ENCODE measurements around the gene LSMEM2.
"Not testable (repeated sequence)": the region's sequence is repeated elsewhere in the genome, so short reads cannot be mapped to it uniquely, and the experiment has no call there.

Gene LSMEM2

GRCh38 chr3:50264383-50264963, 14.4 kb upstream of the LSMEM2 start:
- no peak for DNase-seq (ENCODE audit: extremely low read depth in 1 of 2, low read depth in 1 of 2)

GRCh38 chr3:50264964-50265485, 13.9 kb upstream of the LSMEM2 start:
- DNase-seq (ENCODE audit: extremely low read depth in 1 of 2, low read depth in 1 of 2) = no peak

GRCh38 chr3:50265571-50265970, 13.3 kb upstream of the LSMEM2 start:
- no peak for DNase-seq (ENCODE audit: extremely low read depth in 1 of 2, low read depth in 1 of 2)

- no peak for DNase-seq (ENCODE audit: extremely low read depth in 1 of 2, low read depth in 1 of 2)
Observed at GRCh38 chr3:50266017-50266416, 12.9 kb upstream of the LSMEM2 start.

DNA sequence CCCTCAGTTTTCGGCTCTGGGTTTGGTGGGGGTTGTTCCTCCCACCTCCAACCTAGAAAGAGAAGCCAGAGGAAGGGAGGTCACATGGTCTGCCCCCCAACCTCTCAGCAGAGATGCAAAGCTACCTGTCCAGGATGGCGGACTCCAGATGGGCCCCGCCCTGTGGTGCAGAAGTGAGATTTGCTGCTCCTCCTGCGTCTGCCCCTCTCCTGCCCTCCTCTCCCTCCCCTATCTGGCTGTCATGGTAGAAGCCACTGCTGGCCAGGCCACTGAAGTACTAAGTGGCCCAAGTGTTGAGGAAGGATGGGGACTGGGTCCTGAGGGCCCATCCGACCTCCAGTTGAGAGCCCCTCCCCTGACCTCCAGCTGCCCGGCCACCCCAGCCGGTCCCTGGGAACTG, 12.1 kb upstream of the LSMEM2 start:
- no peak for DNase-seq (ENCODE audit: extremely low read depth in 1 of 2, low read depth in 1 of 2)

DNA sequence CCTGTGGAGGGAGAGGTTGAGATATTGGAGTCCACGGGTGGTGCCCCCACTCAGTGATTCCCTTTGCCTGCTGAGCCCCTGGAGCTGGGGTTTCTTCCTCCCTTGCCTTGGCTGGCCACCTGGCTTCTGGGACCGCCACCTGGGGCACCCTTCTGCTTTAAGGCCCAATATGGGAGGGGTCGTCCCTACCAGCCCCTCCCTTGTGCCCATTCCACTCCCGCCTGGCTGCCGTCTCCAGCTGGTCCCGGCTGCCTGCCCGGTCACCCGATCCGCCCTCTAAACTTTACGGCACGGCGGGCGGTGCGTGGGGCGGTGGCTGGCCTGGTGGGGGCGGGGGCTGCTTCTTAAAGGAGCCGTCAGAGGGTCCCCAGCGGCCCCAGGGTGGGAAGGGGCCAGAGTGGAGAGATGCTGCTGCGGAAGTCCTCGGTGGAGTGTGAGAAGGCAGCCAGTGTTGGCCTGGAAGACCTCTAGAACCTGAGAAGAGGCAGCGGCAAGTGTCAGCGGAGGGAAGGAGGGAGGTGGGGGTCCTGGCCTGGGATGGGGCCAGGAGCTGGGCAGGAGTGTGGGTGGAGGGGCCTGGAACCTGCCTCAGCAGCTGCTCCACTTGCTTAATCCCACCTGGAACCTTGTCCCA, 11.5 kb upstream of the LSMEM2 start:
- no peak for DNase-seq (ENCODE audit: extremely low read depth in 1 of 2, low read depth in 1 of 2)

- DNase-seq (ENCODE audit: extremely low read depth in 1 of 2, low read depth in 1 of 2) = no peak
Observed at GRCh38 chr3:50268276-50268675, 10.6 kb upstream of the LSMEM2 start.

- no peak for DNase-seq (ENCODE audit: extremely low read depth in 1 of 2, low read depth in 1 of 2)
Observed at GRCh38 chr3:50268703-50269451, 10.0 kb upstream of the LSMEM2 start, which contains the start of gene SEMA3B. Gene SEMA3B (plus strand): TSS chr3:50269147. CDS start chr3:50269241, 94 bp downstream.

DNA sequence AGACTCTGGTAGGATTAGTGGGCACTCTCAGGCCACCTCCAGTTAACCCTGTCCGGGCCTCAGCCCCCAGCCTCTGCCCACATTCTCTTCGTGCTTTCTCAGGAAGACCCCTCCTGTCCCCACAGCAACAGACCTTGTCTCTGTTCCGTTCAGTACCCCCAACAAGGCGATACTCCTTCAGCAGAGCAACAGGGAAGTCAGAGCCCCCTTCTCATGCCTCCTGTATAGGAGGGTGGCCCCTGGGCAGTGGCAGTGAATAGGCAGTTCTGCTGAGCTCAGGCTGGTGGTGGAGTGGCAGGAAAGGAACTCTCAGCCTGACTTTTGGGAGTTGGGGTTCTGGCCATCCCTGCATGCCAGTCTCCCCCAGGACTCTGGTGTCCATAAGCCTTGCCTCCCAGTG, 9.4 kb upstream of the LSMEM2 start:
- DNase-seq (ENCODE audit: extremely low read depth in 1 of 2, low read depth in 1 of 2) = no peak

DNA sequence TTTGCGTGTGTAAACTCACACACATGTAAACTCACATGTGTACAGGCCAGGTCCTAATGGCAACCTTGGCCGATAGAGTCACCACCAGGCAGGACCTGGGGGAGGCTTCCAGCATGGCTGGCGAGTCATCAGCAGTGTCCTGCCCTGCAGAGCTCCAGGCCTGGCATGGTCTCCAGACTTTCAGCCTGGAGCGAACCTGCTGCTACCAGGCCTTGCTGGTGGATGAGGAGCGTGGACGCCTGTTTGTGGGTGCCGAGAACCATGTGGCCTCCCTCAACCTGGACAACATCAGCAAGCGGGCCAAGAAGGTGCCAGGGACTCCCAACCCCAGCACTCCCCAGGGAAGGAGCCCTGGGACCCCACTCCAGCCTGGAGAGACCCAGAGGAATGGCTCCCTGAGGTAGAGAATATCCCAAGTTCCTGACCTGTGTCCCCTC, 8.9 kb upstream of the LSMEM2 start:
- DNase-seq (ENCODE audit: extremely low read depth in 1 of 2, low read depth in 1 of 2) = no peak

DNA sequence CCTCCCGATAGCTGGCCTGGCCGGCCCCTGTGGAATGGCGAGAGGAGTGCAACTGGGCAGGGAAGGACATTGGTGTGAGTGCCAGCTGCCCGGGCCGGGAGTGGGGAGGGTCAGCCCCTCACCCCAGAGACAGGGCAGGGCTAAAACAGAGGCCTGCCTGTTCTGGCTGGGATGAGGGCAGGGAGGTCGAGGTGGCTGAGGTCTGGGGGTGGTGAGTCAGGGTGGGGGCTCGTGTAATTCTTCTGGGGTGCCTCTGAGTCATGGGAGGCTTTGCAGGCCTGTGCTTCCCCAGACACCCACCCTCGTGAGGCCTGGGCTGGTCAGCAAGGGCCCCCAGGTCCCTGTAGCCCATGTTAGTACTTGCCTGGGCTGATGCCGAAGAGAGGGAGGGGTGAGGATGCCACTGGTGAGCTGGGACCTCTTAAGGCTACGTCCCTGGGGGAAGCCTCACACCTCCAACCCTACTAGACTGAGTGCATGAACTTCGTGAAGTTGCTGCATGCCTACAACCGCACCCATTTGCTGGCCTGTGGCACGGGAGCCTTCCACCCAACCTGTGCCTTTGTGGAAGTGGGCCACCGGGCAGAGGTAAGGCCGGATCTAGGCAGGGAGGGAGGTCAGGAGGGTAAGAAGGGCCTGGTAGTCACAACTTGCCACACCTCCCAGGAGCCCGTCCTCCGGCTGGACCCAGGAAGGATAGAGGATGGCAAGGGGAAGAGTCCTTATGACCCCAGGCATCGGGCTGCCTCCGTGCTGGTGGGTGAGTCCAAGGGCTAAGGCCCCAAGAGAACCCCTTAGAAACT, 8.3 kb upstream of the LSMEM2 start:
- no peak for DNase-seq (ENCODE audit: extremely low read depth in 1 of 2, low read depth in 1 of 2)

- no peak for DNase-seq (ENCODE audit: extremely low read depth in 1 of 2, low read depth in 1 of 2)
Observed at GRCh38 chr3:50271314-50271936, 7.5 kb upstream of the LSMEM2 start.

GRCh38 chr3:50272538-50272910, 6.4 kb upstream of the LSMEM2 start:
- DNase-seq (ENCODE audit: extremely low read depth in 1 of 2, low read depth in 1 of 2) = not testable (repeated sequence)

DNA sequence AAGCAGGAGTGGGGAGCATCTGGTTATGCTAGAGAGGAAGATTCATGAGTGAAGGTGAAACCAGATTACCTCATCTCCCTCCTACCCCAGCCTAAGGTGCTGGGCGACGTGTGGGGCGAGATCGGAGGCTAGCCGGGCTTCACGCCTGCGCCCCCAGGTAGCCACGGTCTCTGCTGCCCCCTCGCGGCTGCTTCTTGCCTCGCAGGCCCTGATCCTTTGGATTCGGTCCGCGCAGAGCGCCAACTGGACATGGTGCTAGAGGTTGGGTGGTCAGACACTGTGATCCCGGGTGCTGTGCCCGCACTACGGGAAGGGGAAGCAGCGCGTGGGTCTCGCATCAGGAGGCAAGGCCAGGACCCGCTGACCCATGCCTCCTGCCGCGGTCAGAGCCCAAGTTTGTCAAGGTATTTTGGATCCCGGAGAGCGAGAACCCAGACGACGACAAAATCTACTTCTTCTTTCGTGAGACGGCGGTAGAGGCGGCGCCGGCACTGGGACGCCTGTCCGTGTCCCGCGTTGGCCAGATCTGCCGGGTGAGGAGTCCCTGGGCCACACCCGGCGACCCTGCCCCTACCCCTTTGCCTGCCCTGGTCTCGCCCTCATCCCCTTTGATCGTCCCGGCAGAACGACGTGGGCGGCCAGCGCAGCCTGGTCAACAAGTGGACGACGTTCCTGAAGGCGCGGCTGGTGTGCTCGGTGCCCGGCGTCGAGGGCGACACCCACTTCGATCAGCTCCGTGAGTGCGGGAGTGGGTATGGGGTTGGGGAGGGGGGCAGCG, 5.8 kb upstream of the LSMEM2 start:
- DNase-seq (ENCODE audit: extremely low read depth in 1 of 2, low read depth in 1 of 2) = peak; percentile 75 to 78

- no peak for DNase-seq (ENCODE audit: extremely low read depth in 1 of 2, low read depth in 1 of 2)
Observed at GRCh38 chr3:50273689-50274065, 5.2 kb upstream of the LSMEM2 start.

- peak in 1 of 2 donors; percentile 70 for DNase-seq (ENCODE audit: extremely low read depth in 1 of 2, low read depth in 1 of 2)
Observed at GRCh38 chr3:50274371-50275104, 4.3 kb upstream of the LSMEM2 start.

DNA sequence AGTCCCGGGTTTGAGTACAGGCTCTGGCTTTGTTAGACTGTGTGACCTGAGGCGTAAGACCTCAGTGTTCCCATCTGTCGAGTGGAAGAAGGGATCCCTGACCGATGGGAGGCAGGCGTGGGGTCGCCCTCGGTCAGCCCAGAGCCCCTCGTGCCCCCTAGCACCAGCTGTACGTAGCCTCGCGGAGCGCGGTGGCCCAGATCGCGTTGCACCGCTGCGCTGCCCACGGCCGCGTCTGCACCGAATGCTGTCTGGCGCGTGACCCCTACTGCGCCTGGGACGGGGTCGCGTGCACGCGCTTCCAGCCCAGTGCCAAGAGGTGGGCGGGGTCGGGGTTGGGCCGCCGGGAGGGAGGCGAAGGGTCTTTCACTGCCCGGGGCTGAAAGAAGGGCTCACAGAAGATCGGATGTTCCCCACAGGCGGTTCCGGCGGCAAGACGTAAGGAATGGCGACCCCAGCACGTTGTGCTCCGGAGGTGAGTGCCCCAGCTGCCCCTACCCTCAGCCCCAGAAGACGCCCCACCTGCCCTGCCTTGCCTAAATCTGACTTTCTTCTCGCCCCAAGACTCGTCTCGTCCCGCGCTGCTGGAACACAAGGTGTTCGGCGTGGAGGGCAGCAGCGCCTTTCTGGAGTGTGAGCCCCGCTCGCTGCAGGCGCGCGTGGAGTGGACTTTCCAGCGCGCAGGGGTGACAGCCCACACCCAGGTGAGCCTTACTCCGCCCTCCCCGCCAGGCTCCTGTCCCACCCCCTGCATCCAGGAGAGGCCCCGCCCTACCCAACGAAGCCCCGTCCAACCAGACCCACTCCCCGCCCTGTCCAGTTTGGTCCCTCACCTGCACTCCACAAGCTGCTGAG, 3.5 kb upstream of the LSMEM2 start:
- DNase-seq (ENCODE audit: extremely low read depth in 1 of 2, low read depth in 1 of 2) = no peak

All from stimulated activated CD8-positive, alpha-beta memory T cell treated with anti-CD3 and anti-CD28 coated beads, Interleukin-7, amount 100 ng/mL, for 48 hours (primary cell).